Fibroblast of skin of right biceps (primary cell): ENCODE data around the gene SLX9.
A peak's percentile ranks its signal among the peaks of the same experiment; 100 is the strongest.
"Not testable (repeated sequence)": the region's sequence is repeated elsewhere in the genome, so short reads cannot be mapped to it uniquely, and the experiment has no call there.

Experiments used
- DNase-seq: peaks from one replicate; pipeline ENCODE4 v3.0.0-alpha.2; 2013

The SLX9 gene

DNA sequence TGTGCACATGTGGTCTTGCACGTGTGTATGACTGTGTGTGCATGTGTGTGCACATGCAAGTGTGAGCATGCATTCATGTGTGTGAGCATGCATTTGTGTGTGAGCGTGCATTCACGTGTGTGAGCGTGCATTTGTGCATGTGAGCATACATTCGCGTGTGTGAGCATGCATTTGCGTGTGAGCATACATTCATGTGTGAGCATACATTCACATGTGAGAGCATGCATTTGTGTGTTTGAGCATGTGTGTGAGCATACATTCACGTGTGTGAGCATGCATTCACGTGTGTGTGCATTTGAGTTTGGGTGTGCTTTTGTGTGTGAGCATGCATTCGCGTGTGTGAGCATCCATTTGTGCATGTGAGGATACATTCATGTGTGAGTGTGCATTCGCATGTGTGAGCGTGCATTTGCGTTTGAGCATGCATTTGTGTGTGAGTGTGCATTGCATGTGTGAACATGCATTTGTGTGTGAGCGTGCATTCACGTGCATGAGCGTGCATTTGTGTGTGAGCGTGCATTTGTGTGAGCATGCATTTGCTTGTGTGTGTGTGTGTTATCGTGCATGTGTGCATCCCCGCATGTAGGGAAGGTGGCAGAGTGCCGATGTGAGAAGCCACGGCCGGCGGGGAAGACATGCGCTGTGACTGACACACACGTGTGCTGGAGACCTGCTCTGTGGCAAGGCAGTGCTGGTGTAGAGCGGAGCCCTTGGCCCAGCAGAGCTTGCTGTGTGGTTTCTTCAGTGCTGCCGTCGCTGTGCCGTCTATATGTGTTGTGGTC, 37.4 kb upstream of the SLX9 start:
- no peak for DNase-seq

DNA sequence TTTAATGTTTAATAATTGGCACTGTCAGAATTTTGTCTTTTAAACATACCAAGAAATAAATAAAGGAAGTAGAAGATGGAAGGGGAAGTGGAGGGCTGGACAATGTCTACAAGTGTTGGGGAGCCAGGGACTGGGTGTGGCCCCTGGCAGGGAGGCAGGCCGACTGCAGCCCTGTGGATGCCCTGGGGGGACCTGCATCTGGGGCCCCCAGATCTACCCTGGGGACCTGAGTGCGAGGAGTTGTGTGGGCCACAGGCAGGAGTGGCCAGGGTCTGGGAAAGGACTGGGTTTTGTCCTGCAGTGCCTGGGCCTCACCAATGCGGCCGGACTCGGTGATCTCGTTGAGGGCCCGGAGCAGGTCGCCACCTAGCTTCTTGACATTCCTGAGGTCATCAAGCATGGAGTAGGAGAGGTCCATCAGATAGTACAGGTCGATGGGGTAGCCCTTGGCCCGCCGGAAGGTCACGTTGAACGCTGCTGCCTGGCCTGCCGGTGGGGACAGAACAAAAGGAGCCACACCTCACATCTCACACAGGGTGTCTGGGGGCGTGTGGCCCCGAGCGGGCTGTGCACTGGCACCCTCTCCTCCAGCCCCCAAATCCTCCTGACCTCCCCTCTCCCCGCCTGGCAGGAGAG, 36.7 kb upstream of the SLX9 start:
- no peak for DNase-seq

DNA sequence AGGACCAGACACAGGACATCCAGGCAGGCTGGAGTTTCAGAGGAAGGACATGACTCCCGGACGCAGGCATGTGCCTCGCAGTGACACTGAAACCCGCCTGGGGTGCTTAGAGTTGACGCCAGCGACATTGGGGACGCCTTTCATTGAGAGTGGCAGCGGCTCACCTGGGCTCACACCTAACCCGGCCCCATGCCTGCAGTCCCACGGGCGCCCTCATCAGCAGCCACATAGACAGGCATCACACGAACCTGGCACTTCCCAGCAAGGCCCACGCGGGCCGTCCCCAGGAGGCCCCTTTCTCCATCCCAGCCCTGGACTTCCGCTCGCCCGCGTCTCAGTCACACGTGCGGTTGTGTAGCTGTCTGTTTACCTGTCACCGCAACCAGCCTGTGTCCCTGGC, 36.1 kb upstream of the SLX9 start:
- no peak for DNase-seq

DNA sequence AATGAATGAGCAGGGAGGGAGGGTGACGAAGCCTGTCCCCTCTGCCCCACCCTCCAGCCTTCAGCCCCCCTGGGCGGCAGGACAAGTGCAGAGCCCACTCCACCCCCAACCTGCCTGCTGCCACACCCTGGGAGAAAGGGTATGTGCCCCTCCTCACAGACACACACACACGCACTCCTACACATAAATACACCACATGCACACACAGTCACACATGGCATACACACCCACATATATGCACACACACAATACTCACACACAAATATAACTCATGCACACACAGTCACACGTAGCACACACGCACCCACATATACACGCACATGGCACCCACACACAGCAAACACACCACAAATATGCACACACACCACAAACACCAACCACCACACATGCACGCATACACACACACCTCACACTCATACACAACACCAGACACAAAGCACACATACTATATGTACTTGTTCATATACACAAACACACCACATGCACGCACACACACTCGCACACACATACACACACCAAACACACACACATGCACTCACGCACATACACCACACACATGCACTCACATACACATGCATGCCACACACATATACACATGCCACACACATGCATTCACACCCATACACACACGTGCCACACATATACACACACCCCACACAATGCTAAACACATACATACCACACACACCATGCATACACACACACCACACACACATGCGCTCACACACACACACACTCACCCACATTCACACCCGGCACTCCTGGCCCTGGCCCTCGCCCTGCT, 35.5 kb upstream of the SLX9 start:
- no peak for DNase-seq

DNA sequence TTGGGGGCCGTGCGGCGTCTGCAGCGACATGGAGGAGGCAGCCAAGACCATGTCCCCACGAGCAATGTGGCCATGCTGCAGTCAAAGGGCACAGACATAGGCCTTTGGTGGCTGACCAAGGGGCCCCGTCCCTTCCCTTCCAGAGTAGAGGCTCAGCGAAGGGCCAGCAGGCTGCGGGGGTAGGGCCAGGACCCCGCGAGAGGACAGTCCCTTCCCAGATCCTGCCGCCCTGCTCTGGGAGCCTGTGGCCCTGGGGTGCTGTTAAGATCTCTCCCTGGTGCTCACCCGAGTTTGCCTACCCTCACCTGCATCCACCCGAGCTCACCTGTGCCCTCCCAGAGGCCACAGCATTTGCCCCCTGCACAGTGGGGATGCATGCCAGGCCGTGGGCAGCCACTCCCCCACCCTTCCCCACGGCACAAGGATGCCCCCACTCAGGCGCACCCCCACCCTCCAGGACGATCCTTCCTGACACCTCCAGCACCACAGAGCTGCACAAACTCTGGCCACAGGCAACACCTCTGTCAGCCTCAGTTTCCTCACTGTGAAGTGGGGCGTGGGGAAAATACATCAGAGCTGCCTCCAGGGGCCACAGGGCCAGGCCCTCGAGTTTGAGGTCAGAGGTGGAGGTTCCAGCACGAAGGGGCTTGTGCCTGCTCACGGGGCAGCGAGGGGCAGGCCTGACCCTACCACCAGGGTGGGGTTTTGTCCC, 34.7 kb upstream of the SLX9 start:
- DNase-seq, result no peak

DNA sequence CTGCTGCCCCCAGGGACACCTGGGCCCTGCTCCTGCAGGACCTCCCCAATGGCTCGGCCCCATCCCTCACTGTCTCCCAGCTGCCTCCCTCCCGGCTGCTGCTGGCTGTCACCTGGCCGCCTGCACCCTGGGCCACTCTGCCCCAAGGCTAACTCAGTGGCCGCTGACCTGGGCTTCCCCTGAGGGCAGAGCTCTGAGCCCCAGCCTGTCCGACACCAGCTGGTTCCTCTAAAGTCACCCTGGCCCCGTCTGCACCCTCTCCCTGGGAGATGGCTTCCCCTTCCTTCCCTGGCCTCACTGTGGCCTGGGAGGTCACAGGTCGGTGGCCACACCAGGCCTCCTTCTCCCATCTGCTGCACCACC, 34.1 kb upstream of the SLX9 start:
- DNase-seq, result no peak

DNA sequence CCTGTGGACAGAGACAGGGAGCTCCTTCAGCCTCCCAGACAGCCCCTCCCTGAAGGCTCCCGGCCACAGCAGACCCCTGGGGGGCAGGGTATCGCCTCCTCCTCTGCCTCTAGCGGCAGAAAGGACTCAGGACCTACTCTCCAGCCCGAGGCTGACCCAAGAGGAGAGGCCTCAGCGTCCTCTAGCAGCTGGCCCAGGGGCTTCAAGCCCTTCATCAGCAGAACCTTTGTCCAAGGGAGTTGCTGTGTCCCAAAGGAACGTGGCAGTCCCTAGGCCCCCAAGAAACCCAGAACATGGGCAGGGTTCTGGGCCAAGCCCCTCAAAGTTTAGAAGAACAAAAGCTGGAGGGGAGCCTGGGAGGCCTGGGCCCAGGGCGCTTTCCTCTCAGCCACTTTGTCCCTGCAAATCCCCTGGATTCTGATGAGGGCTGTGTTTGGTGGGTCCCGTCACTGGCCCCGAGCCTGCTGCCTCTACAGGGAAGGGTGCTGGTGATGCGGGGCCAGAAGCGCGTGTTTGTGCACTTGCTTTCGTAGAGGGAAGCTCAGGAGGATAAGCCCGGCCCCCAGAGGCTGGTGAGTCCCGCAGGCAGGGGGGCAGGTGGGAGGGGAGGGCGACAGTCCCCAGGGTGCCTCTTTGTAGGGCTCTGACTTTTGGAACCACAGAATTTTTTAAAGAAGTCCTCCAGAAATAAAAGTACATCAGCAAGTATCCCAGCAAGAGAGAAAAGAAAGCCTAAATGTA, 32.4 kb upstream of the SLX9 start:
- DNase-seq, result no peak

DNA sequence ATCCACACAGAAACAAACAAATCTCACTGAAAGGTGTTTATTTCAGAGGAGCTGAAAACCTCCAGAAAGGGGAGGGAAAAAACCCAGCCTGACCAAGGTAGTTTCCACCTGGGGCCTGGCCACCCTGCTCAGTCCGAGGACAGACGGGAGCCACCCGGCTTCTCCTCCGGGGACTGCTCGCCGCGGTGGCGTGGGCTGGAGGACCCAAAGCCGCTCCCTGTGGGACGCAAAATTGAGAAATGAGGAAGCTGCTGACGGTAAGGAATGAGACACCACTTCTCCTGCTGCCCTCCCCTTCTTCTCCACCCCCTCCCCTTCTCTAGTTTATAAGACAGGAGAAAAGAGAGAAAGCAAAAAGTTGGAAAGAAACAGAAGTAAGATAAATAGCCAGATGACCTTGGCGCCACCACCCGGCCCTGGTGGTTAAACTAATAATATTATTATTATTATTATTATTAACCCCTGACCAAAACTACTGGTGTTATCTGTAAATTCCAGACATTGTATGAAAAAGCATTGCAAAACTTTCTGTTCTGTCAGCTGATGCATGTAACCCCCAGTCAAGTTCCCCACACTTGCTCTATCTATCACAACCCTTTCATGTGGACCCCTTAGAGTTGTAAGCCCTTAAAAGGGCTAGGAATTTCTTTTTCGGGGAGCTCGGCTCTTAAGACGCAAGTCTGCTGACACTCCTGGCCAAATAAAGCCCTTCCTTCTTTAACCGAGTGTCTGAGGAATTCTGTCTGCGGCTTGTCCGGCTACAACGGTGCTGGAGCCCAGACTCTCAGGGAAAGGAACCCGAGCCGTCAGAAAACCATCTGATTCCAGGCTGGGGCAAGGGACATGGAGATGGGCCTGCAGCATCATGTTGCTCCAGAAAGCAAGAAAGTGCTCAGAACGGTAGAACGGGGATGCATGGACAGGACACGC, 31.6 kb upstream of the SLX9 start:
- DNase-seq, result peak; percentile 47

DNA sequence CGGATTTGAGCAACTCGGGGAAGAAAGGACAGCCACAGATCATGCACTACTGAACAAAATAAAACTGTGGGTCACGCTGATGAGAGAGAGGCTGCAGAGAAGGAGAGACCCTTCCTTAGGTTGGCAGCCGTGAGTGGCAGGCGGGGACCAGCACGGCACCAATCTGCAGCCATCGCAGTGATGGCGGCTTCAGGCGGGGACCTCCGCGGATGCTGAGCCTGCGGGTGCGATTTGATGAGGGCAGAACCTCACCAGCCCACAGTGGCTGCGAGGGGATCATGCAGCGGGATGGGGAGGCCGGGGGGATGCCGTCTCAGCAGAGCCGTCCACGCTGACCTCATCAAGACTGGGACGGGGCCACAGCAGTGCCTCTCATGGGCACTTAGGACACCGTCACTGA, 30.9 kb upstream of the SLX9 start:
- no peak for DNase-seq

DNA sequence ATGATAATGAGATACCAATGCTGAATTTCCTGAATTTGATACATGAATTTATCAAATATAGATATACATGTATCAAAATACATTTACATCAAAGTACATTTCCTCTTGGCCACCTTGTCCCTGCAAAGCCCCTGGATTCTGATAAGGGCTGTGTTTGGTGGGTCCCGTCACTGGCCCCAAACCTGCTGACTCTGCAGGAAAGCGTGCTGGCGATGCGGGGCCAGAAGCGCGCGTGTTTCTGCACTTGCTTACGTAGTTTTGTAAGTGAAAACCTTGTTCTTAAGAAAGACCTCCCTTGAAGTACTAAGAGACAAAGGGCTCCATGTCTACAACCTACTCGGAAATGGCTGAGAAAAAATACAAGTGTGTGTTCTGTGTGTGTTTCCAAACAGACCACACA, 30.1 kb upstream of the SLX9 start:
- no peak for DNase-seq

DNA sequence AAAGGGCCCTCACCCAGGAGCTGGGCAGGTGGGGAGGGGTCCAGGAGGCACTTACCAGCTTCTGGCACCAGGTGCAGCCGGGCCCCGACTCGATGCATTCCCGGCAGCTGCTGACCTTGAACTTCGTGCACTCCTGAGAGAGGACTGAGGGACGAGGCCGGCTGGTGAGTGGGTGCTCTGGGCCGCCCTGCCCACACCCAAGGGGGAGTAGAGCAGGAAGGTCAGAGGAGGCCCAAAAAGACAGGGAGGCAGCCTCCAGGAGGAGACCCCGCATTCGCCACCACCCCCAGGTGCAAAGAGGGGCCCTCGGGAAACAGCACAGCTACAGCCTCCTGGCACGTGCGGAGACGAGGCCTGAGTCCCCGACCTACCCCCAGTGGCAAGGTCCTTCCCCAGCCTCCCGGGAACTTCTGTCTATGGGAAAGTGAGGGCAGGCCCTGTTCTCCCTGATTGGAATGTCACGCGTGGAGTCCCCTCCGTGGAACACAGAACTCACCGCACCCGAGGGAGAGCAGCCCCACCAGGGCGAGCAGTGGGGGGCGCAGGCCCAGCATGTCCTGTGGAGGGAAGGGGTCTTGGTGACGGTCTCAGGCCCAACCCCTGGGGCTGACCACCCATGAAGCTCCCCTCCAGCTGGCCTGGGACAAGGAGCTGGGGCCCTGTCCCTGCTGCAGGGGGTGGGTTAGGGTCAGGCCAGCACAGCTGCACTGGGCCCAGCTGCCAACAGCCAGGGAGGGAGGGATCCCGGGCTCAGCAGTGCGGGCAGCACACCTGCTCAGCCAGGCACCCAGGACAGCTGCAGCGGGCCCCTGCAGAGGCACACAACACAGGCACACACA, 29.4 kb upstream of the SLX9 start:
- no peak for DNase-seq

DNA sequence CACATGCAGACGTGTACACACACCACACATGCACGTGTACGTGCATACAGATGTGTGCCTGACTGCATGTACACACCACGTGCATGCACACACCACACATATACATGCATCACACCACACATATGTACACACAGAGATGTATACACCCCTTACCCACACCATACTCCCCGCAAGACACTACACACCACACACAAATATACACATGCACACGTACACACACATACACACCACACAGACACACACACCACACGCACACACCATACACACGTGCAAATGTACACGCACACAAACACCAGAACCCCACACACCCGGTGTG, 28.8 kb upstream of the SLX9 start:
- no peak for DNase-seq

DNA sequence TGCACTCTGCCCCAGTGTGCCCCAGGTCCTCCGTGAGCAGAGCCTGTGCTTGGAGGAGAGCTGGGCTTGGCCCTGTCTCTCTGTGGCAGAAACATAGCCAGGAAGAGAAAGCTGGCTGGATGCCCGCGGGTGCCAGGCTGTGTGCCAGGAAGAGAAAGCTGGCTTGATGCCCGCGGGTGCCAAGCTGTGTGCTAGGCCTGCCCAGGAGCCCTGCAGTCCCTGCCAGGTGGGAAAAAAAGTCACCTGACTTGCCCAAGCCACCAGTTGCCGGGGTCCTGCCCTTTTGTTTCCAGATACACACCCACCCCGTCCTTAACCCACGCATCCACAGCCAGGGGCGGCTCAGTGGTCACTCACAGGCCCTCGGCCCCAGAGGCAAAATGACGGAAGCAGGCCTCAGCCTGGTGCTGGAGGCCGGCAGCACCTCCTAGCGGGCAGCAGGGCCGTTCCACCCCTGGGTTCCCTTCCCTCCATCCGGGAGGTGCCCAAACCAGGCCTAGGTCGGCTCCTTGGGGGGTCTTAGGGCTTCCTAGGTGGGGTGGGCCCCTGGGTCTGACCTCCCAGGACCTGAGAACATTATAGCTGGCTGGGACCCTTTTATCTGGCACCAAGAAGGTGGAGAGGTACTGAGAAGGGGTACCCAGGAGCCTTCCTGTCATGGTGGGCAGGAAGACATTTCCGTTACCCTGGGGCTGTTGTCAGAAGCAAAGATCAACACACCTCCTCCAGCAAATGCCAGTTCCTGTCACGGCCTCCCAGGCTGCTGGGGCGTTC, 28.3 kb upstream of the SLX9 start:
- no peak for DNase-seq

DNA sequence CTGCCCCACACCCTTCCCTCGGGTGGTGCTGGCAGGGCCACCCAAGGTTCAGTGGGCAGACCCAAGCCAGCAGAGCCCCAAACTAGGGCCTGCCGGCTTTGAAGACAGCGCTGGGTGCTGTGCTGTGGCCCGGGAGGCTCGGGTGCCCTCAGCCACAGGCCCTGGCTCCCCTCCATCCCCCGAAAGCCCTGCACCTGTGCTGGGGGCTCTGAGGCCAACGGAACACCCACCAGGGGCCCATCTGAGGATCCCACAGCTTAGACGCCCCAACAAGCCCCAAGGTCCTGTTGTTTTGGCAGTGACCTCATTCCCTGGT, 27.7 kb upstream of the SLX9 start:
- no peak for DNase-seq

DNA sequence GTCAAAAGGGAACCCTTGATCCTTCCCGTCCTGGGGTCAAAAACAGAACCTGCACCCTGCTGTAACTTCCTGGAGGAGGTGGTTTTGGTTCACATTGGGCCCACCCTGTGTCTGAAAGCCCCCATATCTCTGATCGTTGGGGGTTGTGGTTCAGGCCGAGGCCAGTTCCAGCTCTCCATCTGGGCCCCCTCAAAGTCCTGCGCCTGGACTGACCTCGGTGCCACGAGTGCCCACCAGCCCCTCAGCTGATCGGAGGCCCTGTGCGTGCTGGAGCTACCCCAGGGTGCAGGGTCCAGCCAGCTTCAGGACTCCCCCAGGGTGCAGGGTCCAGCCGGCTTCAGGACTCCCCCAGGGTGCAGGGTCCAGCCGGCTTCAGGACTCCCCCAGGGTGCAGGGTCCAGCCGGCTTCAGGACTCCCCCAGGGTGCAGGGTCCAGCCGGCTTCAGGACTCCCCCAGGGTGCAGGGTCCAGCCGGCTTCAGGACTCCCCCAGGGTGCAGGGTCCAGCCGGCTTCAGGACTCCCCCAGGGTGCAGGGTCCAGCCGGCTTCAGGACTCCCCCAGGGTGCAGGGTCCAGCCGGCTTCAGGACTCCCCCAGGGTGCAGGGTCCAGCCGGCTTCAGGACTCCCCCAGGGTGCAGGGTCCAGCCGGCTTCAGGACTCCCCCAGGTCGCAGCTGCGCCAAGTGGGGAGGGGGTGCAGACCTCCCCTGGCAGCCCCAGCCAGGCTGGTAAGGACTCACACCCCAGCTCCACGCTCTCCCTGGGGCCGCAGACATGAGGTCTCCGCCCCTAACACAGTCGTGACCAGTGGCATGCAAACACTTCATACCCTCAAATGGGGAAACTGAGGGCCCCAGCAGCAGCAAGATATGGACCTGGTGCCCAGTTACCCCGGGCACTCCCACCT, 27.1 kb upstream of the SLX9 start:
- DNase-seq, result not testable (repeated sequence)

DNA sequence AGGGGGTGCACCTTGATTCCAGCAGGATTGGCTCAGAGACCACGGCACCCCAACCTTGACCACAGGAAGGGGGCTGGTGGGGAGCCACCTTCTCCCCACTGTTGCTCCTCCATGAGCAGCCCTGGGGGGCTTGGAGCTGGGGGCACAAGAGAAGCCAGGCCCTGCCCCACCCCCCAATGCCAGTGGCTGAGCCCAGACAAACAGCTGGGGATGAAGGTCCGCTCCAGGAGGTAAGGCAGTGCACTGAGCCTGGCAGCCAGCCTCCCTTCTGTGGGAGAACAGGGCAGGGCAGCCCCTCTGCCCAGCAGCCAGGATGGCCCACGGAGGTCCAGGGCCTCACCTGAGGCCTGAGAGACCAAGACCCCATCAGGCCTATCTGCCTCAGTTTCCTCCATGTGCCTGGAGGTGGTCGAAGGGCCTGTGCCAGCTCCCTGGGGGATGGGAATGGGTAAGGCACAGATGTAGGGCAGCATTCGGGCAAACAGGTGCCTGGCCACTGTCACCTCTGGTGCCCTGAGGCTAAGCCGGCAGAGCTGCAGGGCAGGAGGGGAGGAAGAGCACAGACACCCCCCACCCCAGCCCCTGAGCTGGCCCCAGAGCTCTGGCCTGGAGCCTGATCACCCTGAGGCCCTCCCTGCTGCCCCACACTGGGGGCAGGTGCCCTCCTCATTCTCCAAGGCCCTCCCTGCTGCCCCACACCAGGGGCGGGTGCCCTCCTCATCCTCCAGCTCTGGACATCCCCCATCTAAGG, 26.2 kb upstream of the SLX9 start:
- DNase-seq, result no peak

DNA sequence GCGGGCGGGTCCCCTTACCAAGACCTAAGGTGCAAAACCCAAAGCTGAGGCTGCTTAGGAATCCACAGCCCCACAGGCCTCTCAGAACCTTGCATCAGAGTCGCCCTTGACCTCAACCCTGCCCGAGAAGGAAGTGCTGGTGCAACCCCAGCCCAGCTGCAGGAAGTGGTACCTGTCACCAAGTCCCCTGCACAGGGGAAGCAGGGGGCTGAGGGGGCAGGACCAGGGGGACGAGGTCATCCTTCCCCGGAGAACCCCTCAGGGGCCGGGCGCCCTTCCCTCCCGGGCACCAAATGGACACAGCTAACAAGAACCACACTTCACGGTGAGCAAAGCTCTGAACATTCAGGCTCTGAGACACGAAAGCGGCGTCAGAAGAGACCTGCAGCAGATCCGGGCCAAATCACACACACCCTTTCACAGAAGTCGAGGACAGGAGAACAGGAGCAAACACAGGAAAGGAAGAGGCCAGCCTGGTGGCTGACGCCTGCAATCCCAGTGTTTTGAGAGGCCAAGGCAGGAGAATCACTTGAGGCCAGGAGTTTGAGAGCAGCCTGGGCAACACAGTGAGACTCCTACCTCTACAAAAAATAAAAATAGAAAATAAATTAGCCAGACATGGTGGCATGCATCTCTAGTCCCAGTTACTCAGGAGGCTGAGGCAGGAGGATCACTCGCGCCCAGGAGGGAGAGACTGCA, 25.5 kb upstream of the SLX9 start:
- no peak for DNase-seq

DNA sequence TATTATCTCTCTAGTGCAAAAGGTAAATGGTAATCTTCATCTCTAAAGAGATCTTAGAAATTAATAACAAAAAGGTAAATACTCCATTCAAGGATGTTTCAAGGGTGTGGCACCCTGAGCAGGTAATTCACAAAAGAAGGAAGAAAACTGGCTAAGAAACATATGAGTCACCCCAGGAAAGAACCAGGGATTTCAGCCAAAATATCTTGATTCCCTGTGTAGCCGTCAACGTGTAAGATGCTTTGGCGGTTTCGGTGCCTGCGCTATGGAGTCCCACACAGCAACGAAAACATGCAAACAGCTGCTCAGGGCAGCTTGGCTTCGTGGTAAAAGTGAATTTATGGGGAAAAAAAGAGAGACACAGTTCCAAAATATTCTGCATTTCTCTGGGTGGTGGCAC, 22.9 kb upstream of the SLX9 start:
- DNase-seq, result peak; percentile 43
